Liver (tissue), 9 donors: ENCODE measurements around the gene TCOF1. TPM values are rescaled to one million over a fixed set of nuclear protein-coding genes. Genes with fewer than 3 reads are reported as not detected.

ENCODE experiments used
- DNase-seq: peaks from one replicate; pipeline ENCODE4 v3.0.0-alpha.2; 2017; ENCODE audit warnings: low spot score
- H3K27ac ChIP-seq, 2 donors: one replicate each; pipeline ENCODE4 v1.7.0; 2013; ENCODE audit warnings: inconsistent platforms in 2 of 2, low read length in 2 of 2, control low read depth in 1 of 2, low read depth in 1 of 2, mild to moderate bottlenecking in 1 of 2
- H3K27me3 ChIP-seq, 4 donors: one replicate each; pipeline versions ENCODE4 v1.6.1 to v1.7.0; 2013; ENCODE audit warnings: low read length in 3 of 4, inconsistent platforms in 1 of 4, mild to moderate bottlenecking in 1 of 4, moderate library complexity in 1 of 4; ENCODE audit not compliant: control insufficient read depth in 4 of 4, insufficient read depth in 4 of 4
- H3K36me3 ChIP-seq, 4 donors: one replicate each; pipeline versions ENCODE4 v1.6.1 to v1.7.0; 2013; ENCODE audit warnings: low read length in 3 of 4, mild to moderate bottlenecking in 3 of 4, low read depth in 1 of 4, moderate library complexity in 1 of 4; ENCODE audit not compliant: control insufficient read depth in 4 of 4, insufficient read depth in 3 of 4
- H3K4me1 ChIP-seq, 4 donors: one replicate each; pipeline versions ENCODE4 v1.6.1 to v1.7.0; 2013; ENCODE audit warnings: low read length in 3 of 4, mild to moderate bottlenecking in 3 of 4, moderate library complexity in 1 of 4; ENCODE audit not compliant: control insufficient read depth in 4 of 4, insufficient read depth in 4 of 4
- H3K4me3 ChIP-seq, 3 donors: one replicate each; pipeline versions ENCODE4 v1.6.1 to v1.7.0; 2013; ENCODE audit warnings: low read length in 3 of 3, control low read depth in 1 of 3, low read depth in 1 of 3, mild to moderate bottlenecking in 1 of 3
- H3K9ac ChIP-seq, 2 donors: one replicate each; pipeline ENCODE4 v1.7.0; 2013; ENCODE audit warnings: low read length in 2 of 2, mild to moderate bottlenecking in 2 of 2, moderate library complexity in 2 of 2, control low read depth in 1 of 2, low read depth in 1 of 2
- H3K9me3 ChIP-seq, 4 donors: one replicate each; pipeline versions ENCODE4 v1.6.1 to v1.7.0; 2013; ENCODE audit warnings: low read length in 3 of 4; ENCODE audit not compliant: control insufficient read depth in 4 of 4
- ATF3 ChIP-seq: IDR thresholded peaks from 2 replicates; pipeline ENCODE4 v1.6.1; 2016; ENCODE audit warnings: antibody characterized with exemption
- CTCF ChIP-seq: fragments of 150-350 bp; IDR thresholded peaks from 2 replicates; pipeline ENCODE4 v1.5.1; 2017; ENCODE audit warnings: improper control_type of control experiment, low read depth, low read length; ENCODE audit not compliant: missing input control
- EGR1 ChIP-seq, 2 donors: IDR thresholded peaks; 2 replicates each; pipeline ENCODE4 v1.6.1; 2016 to 2018; ENCODE audit warnings: antibody characterized with exemption in 2 of 2, low read depth in 2 of 2
- FOXA1 ChIP-seq: IDR thresholded peaks from 2 replicates; pipeline ENCODE4 v1.6.1; 2016; ENCODE audit warnings: antibody characterized with exemption
- FOXA2 ChIP-seq: IDR thresholded peaks from 2 replicates; pipeline ENCODE4 v1.6.1; 2016; ENCODE audit warnings: antibody characterized with exemption
- JUND ChIP-seq, 2 donors: IDR thresholded peaks; 2 replicates each; pipeline ENCODE4 v1.6.1; 2016; ENCODE audit warnings: antibody characterized with exemption in 2 of 2
- NR2F2 ChIP-seq: IDR thresholded peaks from 2 replicates; pipeline ENCODE4 v1.6.1; 2016; ENCODE audit warnings: antibody characterized with exemption
- RXRA ChIP-seq, 2 donors: IDR thresholded peaks; 2 replicates each; pipeline ENCODE4 v1.6.1; 2017 to 2018; ENCODE audit warnings: antibody characterized with exemption in 2 of 2, mild to moderate bottlenecking in 1 of 2
- ZBTB33 ChIP-seq: IDR thresholded peaks from 2 replicates; pipeline ENCODE4 v1.6.1; 2016; ENCODE audit warnings: antibody characterized with exemption
- WGBS: extraction: QIAGEN DNeasy Blood & Tissue Kit; methylation state at CpG from one replicate; pipeline ENCODE4 v1.1.7; 2013; 5-methylcytosine and 5-hydroxymethylcytosine counted together
- polyA plus RNA-seq, 2 donors: library from polyadenylated mRNA; stranded (reverse) in 1 of 2; unstranded in 1 of 2; fragments of 200-250 nt in 1 of 2; fragments of >200 nt in 1 of 2; fragmentation: Nextera tagmentation in 1 of 2; extraction: Ambion mirVana in 1 of 2; gene quantifications; one replicate each; pipeline versions ENCODE4 v1.2.1 to v1.2.3, GENCODE V29; 2013 to 2015
- total RNA-seq, 2 donors: library from RNA; depleted of rRNA; stranded (reverse); fragments of >200 nt; gene quantifications; one replicate each; pipeline ENCODE4 v1.2.3, GENCODE V29; 2014
- donor health status: healthy.
- donor health status: healthy.
- donor health status: healthy.
- donor health status: healthy.
- donor health status: healthy.

TCOF1 gene
- total and polyA plus RNA-seq, 4 donors: 3.2 to 8.5 (median 6.4) TPM

- TF ChIP-seq ZBTB33: no peak
Observed at GRCh38 chr5:150391064-150391834, 33.8 kb downstream of the TCOF1 start (continued).

GRCh38 chr5:150391986-150392385 lies 34.5 kb downstream of the TCOF1 start:
- Histone ChIP-seq H3K36me3 (peaks cover 15 to 78% (median 33%) of the 10 kb centered on the region in 4 donors), H3K4me3 (no peak overlapping the region)
- 100% methylated on average over 3 of the region's 3 CpGs for WGBS

More at GRCh38 chr5:150391986-150392385, 34.5 kb downstream of the TCOF1 start:
- no peak overlapping the region for H3K27ac ChIP-seq
- no peak for DNase-seq
- no peak overlapping the region for H3K9ac ChIP-seq
- no peaks in the 10 kb centered on the region for H3K9me3 ChIP-seq
- TF ChIP-seq FOXA1 (no peak), ATF3 (no peak), JUND (IDR thresholded peaks at IDR 0.05) (no peak), ZBTB33 (no peak), NR2F2 (no peak), CTCF (no peak), RXRA (IDR thresholded peaks at IDR 0.05) (no peak), FOXA2 (no peak), EGR1 (IDR thresholded peaks at IDR 0.05; ENCODE audit: low read depth in 2 of 2) (no peak)
- no peaks in the 10 kb centered on the region for H3K27me3 ChIP-seq
- no peaks in the 10 kb centered on the region for H3K4me1 ChIP-seq
